Stimulated activated CD4-positive, alpha-beta T cell treated with anti-CD3 and anti-CD28 coated beads, Interleukin-4, amount 100 ng/mL, for 48 hours (primary cell): ENCODE results near the gene MAEL.

ENCODE experiments used
- DNase-seq, 2 donors: peaks; one replicate each; pipeline ENCODE4 v3.0.0-alpha.2; 2020; ENCODE audit warnings: low read depth in 2 of 2

Gene MAEL

DNA sequence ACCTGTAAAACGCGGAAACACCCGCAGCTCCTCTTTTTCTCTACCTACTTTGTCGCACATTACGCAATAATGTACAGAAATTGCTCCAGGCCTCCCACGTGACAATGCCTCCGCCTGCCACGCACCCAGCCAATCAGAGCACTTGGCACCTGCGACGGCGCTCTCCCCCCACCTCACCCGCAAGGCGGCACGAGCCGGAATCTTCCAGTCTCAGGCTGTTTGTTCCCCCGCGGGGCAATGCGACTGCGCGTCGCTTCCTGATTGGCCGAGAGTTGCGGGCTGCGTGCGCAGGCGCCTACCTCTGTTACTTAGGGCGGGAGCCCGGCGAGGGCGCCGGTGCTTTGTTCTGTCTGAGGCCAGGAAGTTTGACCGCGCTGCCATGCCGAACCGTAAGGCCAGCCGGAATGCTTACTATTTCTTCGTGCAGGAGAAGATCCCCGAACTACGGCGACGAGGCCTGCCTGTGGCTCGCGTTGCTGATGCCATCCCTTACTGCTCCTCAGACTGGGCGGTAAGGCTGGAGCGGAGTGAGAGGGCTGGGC is at the start of gene MAEL:
MAEL (plus strand) TSS at position 307 of the 542 bp plus-strand sequence; CDS start at position 380, 73 bp downstream.
- DNase-seq: no peak

GRCh38 chr1:166939741-166940375 is 49.2 kb upstream of the MAEL start:
- no peak for DNase-seq

DNA sequence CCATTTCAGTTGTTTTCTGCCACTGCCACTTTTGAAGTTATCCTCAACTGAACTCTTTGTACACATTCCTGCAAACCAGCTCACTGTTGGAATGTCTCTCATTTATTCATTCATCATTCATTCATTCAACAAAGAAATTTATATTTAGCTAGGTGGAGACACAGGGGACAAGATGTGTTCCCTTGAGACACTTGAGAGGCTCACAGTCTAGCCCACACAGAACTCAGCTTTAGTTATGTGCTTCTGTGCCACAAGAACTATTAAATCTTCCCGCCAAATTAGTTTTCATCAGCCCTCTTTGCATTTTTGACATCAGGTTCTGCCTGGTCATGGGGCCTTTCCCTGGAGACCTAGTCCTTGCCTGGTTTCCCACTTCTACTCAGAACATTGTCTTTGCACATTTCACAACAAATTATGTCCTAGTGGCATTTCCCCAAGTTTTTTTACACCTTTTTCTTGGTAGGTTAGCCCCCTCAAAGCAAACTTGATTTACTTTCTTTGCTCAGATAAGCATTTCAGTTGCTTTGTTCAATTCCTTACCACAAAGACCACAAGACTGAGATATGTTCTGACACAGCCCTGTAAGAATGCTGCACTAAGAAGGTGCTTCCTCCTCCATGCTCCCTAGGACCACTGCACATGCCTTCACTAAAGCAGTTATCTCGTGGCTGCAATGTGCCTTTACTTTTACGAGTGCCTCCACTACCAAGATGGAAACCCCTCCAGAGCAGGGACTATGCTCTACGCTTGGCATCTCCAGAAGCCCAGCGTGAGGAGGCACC is 44.7 kb upstream of the MAEL start:
- no peak for DNase-seq

- DNase-seq: no peak
These were observed 41.6 kb upstream of the MAEL start for GRCh38 chr1:166947398-166948043.

- no peak for DNase-seq
These were observed 40.2 kb upstream of the MAEL start for GRCh38 chr1:166948856-166949350.

DNA sequence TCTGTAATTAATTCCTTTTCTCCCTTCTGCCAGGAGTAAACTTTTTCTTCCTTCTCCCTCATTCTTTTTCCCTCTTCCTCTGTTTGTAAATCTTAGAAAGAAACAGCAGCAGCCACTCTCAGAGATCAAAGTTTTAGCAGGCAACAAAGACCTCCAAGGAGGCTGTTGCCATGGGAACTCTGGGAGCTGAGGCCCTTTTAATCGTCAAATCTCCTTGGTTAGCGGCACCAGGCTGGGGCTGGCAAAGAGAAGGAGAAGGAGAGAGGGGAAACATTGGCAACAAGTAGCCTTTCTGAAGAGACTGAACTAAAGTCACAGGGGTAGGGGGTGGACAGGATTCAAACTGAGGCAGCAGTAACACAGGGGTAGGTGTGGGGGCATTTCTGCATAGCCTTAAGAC is 38.9 kb upstream of the MAEL start:
- DNase-seq: no peak

DNA sequence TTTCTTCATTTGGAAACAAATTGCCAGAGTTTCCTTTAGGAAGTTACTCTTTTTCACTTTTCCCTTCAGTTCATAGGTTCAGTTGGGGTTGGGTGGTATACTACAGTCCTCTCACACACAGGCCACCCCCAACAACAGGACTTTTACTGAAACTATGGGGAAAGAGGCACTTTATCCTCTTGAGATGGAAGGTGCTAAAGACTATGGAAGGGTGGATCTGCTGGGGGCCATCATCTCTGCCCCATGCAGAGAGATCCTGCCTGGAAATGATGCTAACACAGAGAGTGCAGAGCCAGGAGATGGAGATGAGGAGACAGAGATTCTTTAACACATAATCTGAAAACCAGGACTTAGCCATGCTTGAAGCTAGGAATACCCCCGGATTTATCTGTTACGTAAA is 38.0 kb upstream of the MAEL start:
- no peak for DNase-seq

DNA sequence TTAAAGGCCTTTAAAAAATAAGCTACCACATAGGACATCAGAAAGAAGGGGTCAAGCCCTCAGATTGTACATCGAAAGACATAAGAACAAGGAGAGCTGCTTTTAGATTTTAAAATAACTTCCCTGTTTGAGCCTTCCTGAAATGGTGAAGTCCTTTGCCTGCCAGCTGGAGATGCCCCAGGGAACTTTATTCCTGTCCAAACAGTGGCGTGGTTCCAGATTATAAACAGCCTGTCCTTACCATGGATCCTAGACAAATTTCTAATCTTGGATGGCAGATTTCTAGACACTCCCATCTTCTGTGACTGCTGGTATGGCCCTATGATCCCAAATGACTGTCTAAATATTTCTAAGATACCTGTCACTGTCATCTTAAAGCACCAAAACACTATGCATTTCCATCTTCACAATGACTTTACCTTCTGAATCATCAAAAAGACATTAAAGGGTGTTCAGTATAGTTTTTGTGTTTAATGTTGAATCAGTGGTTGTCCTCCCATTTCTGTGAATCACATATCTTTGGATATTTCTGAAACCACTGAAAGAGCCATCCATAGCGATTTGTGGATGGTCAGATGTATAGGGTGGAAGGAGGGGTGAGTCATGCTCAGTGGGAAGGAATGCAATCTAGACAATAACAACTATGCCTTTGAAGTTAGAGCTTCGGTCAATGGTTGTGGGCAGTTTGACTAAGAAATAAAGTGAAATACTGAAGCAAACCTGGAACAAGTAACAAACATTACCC is 36.9 kb upstream of the MAEL start:
- peak in 1 of 2 donors; percentile 14 for DNase-seq

DNA sequence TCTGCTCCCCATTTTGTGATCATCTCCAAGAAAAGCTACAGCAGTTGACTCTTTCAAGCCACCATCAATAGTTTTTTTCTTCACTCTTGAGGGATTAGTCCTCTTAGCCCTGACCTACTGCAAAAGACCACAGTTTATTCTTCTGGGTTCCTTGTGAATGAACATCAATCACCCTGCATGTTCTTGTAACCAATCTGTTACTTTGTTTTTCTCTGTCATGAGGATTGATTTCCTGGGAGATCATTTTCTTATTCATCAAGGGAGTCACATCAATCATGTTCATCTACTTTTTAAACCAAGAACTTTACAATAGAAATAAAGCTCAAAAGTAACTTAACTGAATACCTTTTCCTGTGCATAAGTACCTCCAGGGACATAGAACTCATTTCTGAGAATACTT is 35.6 kb upstream of the MAEL start:
- no peak for DNase-seq

DNA sequence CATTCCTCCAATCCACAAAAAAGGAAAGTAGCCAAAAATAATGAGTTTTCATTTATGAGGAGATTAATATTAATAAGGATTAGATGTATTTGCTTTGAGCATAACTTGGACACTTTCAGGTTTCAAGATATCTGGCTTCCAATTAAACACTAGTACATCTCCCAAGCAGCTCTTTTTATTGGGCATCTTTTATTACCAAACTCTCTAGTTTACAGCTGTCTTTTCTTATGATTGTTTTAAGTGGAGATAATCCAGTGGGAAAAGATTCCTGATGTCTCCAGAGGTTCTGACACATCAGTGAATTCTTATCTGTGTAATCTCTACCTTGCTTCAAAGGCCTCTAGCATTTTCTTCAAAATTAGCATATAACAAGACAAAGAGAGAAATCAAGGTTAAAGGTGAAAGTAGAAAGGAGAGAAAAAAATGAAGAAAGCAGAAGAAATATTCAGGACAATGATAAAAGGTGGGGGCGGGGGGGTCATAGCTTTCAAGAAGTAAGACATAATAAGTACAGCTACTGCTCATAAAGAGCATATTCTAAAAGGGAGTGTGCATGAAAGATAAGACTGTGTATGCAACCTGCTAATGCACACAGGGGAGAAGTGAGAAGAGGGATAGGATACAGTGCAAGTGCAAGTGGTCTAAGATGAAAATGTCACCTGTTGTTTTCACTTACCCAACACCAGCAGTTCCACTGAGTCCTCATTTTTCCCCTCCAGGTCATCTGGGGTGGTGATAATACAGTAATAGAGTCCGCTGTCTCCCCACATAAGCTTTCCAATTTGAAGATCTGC is 32.8 kb upstream of the MAEL start:
- no peak for DNase-seq

- no peak for DNase-seq
These were observed 32.2 kb upstream of the MAEL start for GRCh38 chr1:166956872-166957271.

DNA sequence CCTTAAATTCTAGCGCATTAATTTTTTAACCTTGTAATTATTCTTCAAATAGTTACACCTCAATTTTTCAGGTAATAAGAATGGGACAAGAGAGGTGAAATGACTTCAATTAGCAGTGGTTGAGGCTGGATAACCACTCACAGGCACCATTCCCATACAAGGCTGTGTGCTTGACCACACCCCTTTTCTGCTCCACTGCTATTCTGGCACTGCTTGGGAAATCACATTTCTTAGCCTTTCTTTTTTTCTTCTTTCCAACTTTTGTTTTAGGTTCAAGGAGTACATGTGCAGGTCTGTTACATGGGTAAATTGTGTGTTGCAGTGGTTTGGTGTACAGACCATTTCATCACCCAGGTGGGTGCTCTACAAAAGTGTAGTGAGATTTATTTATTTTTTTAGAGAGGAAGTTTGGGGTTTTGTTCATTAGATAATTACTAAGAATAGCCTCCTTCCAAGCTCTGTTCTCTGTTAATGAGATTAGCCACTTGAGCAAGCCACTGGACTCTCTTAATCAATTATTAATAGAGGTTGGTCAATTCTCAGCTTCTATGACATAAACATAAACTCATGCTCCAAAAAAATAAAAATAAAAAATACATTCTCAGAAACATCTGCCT is 28.1 kb upstream of the MAEL start:
- no peak for DNase-seq

DNA sequence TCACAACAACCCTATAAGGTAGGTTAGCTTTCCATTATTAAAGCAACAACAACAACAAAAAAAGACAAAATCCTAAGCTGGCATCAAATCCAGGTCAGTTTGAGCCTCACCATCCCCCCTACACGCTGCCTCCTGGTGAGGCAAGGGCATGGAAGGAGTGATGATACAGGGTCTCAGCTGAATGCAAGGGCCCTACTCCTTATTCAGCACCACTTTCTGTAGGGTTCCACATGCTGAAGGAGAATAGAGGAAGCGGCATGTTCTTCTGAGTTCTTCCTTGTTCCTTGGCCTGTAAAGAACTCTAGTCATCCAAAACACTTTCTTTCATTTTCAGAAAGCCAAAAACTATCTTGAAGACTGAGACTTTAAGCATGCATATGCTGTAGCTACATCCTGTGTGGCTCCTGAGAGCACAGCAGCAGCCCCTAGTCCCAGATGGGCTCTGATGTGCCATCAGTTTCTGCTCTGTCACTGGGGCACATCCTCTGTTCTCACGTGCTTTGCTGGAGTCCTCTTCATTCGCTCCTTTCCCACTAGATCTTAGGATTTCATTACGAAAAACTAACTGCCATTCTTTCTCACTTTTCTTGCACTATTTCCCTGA is 19.9 kb upstream of the MAEL start:
- no peak for DNase-seq

DNA sequence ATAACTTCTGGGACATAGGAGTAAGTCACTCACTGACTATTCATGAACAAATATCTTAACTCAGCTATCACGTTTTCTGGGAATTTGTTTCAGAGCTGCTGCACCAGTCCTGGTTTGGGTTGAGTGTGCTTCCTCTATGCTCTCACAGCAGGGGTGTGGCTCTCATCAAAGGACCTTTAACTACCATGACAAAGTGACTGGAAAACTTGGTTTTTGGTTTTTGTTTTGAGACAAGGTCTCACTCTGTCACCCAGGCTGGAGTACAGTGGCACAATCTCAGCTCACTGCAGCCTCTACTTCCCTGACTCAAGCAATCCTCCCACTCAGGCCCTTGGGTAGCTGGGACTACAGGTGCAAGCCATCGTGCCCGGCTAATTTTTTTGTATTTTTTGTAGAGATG is 17.8 kb upstream of the MAEL start:
- no peak for DNase-seq

DNA sequence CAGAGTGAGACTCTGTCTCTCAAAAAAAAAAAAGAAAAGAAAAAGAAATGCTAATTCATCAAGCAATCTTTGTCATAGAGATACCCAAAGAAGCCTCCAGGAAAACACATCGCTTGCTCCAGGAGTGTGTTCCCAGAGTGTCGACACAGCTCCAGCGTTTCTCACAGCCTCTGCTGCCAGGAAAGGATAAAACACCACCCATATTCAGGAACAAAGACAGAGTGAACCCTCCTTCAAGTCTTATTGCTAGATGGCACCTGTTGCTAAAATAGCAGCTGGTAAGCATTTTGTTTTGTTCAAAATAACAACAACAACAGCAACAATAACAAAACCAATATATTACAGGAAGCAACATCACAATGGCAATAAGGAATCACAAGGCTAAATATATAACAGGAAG is 16.9 kb upstream of the MAEL start:
- DNase-seq: no peak

GRCh38 chr1:166972826-166973225 is 16.3 kb upstream of the MAEL start:
- no peak for DNase-seq

DNA sequence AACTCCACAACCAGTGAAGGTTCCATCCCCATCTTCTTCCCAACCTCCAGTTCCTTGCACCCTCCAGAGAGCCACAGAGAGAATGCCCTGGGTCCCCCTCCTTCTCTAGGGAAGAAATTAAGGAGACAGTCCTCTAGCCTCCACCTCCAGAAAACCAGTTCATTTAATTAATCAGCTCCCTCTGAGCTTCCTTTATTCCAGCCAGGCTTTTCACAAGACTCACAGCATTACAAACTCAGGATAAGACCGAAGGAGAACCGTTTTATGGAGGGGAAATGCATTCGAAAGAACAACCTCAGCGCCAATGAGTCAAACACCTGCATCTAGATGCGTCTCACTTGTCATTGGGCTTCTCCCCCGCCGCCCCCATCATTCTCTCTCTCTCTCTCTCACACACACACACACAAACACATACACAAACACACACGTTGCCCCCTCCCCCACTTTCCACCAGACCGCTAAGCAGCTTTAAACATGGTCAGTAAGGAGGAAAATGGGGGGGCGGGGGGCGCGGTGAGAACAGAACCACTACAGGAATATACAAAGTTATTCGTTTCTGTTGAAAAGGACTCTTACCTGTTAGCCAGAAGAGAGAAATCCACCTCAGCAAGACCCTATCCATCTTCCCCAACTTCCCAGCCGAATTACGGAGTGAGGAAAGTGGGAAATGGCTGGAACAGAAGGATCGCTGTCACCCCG is 14.3 kb upstream of the MAEL start:
- DNase-seq: peak; percentile 35 to 38

DNA sequence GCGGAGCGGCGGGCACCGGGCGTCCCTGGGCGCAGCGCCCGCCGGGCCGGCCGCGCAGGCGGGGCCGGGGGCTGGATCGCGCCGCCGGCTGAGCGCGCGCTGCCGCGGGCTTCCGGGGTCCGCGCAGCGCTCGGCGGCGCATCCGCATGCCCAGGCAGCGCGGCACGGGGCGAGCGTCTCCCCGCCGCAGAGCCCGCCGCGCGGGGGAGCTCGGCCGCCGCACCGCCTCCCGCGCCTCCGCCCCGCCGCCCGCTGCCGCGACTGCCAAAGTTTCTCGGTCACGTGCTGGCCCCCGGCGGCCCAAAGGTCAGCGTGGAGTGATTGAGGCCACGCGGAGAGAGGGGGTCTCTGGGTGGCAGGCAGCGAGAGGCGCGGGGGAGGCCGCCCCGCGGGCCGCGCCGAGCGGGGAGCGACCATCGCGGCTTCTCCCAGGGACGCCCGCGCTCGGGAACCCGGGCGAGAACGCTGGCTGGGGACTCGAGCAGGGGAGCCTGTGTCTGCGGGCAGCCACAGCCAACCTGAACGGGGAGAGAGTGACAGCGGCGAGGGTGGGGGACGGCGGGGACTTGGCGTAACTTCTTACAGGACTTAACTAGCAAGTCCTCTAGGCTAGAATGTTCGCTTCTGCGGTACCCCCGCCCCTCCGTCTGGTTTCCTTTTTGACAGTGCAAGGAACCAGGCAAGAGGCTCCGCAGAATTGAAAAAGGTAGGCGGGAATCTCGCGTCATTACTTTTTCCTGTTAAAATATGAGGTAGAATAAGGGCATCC is 13.5 kb upstream of the MAEL start, which contains the start of gene ILDR2:
ILDR2 (minus strand) TSS at position 180 of the 769 bp plus-strand sequence. CDS start 272 bp downstream, outside the sequence.
- DNase-seq: peak; percentile 53 to 69

DNA sequence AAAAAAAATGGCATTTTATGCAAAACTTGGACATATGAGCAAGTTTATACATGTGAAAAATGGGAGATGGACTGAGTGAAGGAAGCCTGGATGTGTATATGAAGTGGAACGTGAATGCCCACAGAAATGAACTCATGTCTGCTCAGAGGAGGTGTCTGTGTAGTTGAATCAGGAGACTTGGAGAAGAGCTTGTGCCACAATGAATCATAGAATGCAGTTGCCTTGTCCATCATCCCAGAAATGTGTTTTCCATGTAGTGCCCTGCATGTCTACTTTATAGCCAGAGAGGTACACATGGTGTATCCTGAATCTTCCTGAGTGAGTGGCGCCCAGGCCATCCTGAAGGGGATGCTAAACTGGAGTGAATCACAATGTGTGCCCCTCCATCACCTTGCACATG is 11.1 kb upstream of the MAEL start:
- no peak for DNase-seq
